Measurements from ENCODE around the gene GSTK1. TPM values are rescaled to one million over a fixed set of nuclear protein-coding genes. Genes with fewer than 3 reads are reported as not detected.

The GSTK1 gene
- total and polyA plus RNA-seq, 9 of the 15 experiments (the other 6 are each of a cell fraction or from before 2014, with no cell fraction given): 155 to 441 (median 233) TPM

DNA sequence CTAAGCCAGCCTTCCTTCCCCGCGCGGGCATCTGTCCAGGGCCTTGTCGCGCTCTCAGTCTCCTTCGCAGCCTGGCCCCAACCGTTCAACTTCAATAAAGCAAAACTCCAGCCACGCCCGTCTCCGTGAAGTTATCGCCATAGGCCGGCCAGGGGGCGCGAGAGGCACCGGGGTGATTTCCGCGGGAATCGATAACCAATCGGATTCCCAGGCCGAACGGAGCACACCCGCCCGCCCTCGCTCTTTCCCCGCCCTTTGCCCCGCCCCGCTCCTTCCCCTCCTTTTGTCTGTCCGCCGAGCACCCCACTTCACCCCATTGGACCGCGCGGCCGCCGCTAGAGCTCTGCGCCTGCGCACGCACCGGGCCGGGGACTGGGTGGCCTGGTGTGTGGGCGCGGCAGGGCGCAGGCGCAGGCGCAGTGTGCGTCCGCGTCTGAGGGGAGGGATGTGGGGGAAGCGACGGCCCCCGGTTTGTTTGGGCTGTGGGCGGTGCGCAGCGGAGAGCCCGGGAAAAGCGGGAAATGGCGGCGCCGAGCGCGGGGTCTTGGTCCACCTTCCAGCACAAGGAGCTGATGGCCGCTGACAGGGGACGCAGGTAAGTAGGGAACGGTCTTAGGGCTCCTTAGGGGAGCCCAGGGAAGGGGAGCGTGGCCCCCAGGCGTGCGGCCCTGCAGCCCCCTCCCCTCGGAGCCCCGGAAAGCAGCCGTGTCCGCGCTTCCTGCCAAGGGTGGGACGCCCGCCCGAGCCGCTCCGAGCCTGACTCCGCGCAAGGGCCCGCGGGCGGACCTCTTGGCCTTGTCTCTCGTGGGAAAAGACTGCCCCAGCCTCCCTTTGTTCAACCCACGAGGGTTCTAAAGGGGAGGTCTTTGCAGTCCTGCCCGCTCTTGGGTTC, 24.9 kb downstream of the GSTK1 start, which contains the start of gene CASP2 (continued):
- TF ChIP-seq, protein P1, sequence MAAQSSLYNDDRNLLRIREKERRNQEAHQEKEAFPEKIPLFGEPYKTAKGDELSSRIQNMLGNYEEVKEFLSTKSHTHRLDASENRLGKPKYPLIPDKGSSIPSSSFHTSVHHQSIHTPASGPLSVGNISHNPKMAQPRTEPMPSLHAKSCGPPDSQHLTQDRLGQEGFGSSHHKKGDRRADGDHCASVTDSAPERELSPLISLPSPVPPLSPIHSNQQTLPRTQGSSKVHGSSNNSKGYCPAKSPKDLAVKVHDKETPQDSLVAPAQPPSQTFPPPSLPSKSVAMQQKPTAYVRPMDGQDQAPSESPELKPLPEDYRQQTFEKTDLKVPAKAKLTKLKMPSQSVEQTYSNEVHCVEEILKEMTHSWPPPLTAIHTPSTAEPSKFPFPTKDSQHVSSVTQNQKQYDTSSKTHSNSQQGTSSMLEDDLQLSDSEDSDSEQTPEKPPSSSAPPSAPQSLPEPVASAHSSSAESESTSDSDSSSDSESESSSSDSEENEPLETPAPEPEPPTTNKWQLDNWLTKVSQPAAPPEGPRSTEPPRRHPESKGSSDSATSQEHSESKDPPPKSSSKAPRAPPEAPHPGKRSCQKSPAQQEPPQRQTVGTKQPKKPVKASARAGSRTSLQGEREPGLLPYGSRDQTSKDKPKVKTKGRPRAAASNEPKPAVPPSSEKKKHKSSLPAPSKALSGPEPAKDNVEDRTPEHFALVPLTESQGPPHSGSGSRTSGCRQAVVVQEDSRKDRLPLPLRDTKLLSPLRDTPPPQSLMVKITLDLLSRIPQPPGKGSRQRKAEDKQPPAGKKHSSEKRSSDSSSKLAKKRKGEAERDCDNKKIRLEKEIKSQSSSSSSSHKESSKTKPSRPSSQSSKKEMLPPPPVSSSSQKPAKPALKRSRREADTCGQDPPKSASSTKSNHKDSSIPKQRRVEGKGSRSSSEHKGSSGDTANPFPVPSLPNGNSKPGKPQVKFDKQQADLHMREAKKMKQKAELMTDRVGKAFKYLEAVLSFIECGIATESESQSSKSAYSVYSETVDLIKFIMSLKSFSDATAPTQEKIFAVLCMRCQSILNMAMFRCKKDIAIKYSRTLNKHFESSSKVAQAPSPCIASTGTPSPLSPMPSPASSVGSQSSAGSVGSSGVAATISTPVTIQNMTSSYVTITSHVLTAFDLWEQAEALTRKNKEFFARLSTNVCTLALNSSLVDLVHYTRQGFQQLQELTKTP (IDR thresholded peaks at IDR 0.05; ENCODE audit: low read depth in 1 of 2, partially characterized antibody in 2 of 2): peak in 1 of 2 experiments; percentile 16
- peak; percentile 75 for TF ChIP-seq KAT7 (CRISPR knock-in tag; IDR thresholded peaks at IDR 0.05; ENCODE audit: borderline replicate concordance)
- TF ChIP-seq HDAC8 (tag; IDR thresholded peaks at IDR 0.05): peak; percentile 69; the same call in 1 of the 2 replicates
- no peak for TF ChIP-seq ZNF253 (CRISPR knock-in tag; conservative IDR thresholded peaks at IDR 0.05)
- TF ChIP-seq, protein P2, sequence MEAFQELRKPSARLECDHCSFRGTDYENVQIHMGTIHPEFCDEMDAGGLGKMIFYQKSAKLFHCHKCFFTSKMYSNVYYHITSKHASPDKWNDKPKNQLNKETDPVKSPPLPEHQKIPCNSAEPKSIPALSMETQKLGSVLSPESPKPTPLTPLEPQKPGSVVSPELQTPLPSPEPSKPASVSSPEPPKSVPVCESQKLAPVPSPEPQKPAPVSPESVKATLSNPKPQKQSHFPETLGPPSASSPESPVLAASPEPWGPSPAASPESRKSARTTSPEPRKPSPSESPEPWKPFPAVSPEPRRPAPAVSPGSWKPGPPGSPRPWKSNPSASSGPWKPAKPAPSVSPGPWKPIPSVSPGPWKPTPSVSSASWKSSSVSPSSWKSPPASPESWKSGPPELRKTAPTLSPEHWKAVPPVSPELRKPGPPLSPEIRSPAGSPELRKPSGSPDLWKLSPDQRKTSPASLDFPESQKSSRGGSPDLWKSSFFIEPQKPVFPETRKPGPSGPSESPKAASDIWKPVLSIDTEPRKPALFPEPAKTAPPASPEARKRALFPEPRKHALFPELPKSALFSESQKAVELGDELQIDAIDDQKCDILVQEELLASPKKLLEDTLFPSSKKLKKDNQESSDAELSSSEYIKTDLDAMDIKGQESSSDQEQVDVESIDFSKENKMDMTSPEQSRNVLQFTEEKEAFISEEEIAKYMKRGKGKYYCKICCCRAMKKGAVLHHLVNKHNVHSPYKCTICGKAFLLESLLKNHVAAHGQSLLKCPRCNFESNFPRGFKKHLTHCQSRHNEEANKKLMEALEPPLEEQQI (IDR thresholded peaks at IDR 0.05): peak; percentile 5; the same call in 1 of the 2 replicates
- peak; percentile 100 for TF ChIP-seq NRF1 (conservative IDR thresholded peaks at IDR 0.05 in 1 of 2, IDR thresholded peaks at IDR 0.05 in 1 of 2)
- TF ChIP-seq MTA3 (IDR thresholded peaks at IDR 0.05; ENCODE audit: borderline replicate concordance): peak; percentile 71; the same call in 1 of the 2 replicates
- TF ChIP-seq HMG20A (CRISPR knock-in tag; conservative IDR thresholded peaks at IDR 0.05): no peak
- no peak for TF ChIP-seq LEF1 (IDR thresholded peaks at IDR 0.05)
- TF ChIP-seq, protein P3, sequence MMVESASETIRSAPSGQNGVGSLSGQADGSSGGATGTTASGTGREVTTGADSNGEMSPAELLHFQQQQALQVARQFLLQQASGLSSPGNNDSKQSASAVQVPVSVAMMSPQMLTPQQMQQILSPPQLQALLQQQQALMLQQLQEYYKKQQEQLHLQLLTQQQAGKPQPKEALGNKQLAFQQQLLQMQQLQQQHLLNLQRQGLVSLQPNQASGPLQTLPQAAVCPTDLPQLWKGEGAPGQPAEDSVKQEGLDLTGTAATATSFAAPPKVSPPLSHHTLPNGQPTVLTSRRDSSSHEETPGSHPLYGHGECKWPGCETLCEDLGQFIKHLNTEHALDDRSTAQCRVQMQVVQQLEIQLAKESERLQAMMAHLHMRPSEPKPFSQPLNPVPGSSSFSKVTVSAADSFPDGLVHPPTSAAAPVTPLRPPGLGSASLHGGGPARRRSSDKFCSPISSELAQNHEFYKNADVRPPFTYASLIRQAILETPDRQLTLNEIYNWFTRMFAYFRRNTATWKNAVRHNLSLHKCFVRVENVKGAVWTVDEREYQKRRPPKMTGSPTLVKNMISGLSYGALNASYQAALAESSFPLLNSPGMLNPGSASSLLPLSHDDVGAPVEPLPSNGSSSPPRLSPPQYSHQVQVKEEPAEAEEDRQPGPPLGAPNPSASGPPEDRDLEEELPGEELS (CRISPR knock-in tag; IDR thresholded peaks at IDR 0.05; ENCODE audit: borderline replicate concordance): peak; percentile 95; the same call in 1 of the 2 replicates
- TF ChIP-seq, protein P4, sequence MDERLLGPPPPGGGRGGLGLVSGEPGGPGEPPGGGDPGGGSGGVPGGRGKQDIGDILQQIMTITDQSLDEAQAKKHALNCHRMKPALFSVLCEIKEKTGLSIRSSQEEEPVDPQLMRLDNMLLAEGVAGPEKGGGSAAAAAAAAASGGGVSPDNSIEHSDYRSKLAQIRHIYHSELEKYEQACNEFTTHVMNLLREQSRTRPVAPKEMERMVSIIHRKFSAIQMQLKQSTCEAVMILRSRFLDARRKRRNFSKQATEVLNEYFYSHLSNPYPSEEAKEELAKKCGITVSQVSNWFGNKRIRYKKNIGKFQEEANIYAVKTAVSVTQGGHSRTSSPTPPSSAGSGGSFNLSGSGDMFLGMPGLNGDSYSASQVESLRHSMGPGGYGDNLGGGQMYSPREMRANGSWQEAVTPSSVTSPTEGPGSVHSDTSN (CRISPR knock-in tag; IDR thresholded peaks at IDR 0.05; ENCODE audit: low read depth): no peak
- TF ChIP-seq, protein P4 (tag; conservative IDR thresholded peaks at IDR 0.05; ENCODE audit: low read depth): no peak
- peak in 1 of 2 experiments; percentile 74; a peak in 2 of 4 replicates for TF ChIP-seq SRF (CRISPR knock-in tag; IDR thresholded peaks at IDR 0.05)
- TF ChIP-seq XRCC4 (IDR thresholded peaks at IDR 0.05; ENCODE audit: extremely low read depth, insufficient read depth, insufficient read length): no peak

Data from K562 (cell line).